ENCODE measurements around the gene IL23A. TPM values are rescaled to one million over a fixed set of nuclear protein-coding genes. Genes with fewer than 3 reads are reported as not detected.

Gene IL23A
- total RNA-seq, 1 experiment from 2014 or later, result 2.0 TPM

GRCh38 chr12:56315249-56315621, 23.4 kb upstream of the IL23A start:
- H3K18ac ChIP-seq (ENCODE audit: insufficient read length, low read depth, low read length), result peak overlapping the region; percentile 70
- Mint-ChIP-seq H3K27me3 (ENCODE audit: low read depth) (no peaks in the 10 kb centered on the region), H3K4me1 (peaks cover 5 to 11% of the 10 kb centered on the region in 2 experiments; a peak in 2 of 4 replicates), H3K36me3 (ENCODE audit: insufficient read depth in 1 of 3, low read depth in 3 of 3) (peaks cover 11 to 48% (median 32%) of the 10 kb centered on the region in 3 experiments; a peak in 6 of 7 replicates), H3K9me3 (no peaks in the 10 kb centered on the region), H3K4me3 (peak overlapping the region; percentile 98), H3K27ac (peak overlapping the region; percentile 99)
- peak overlapping the region; percentile 84 for H3K14ac ChIP-seq (ENCODE audit: insufficient read depth, low read length)
- H3K9me3 ChIP-seq (ENCODE audit: control insufficient read depth, low read depth, low read length), result no peaks in the 10 kb centered on the region
- peak overlapping the region; percentile 38 for H3K27ac ChIP-seq (ENCODE audit: insufficient read length, low read depth, low read length)
- no CpG with 5 or more reads among the region's 11 CpGs for WGBS (ENCODE audit: extremely low coverage, insufficient read length, low lambda C conversion rate)
- peak overlapping the region; percentile 89 for H3K4me2 ChIP-seq (ENCODE audit: insufficient read depth, insufficient read length, low read length)
- no peak overlapping the region for H2BK120ac ChIP-seq (ENCODE audit: low read depth, low read length, poor library complexity, severe bottlenecking)
- H3T11ph ChIP-seq (ENCODE audit: low read length), result no peak overlapping the region
- H3K4ac ChIP-seq (ENCODE audit: low read depth, low read length), result peak overlapping the region; percentile 39; the same call in 1 of the 2 replicates
- no peak overlapping the region for H2AK5ac ChIP-seq (ENCODE audit: insufficient read length, low read length)
- H3K23me2 ChIP-seq (ENCODE audit: insufficient read length, low read depth, low read length, poor library complexity, severe bottlenecking), result peaks cover 6% of the 10 kb centered on the region
- no peaks in the 10 kb centered on the region for H3K27me3 ChIP-seq (ENCODE audit: insufficient read depth, low read length)
- peak overlapping the region; percentile 67 for H4K8ac ChIP-seq (replicated peaks; ENCODE audit: insufficient read length, low read depth, low read length)
- no peak overlapping the region for H3K23ac ChIP-seq (ENCODE audit: insufficient read length, low read depth, low read length)
- H2BK15ac ChIP-seq (ENCODE audit: low read depth, low read length), result no peak overlapping the region
- H3K56ac ChIP-seq (ENCODE audit: insufficient read length, low read depth, low read length), result no peak overlapping the region
- no peak for TF ChIP-seq CTCF (conservative IDR thresholded peaks at IDR 0.05)
- H4K91ac ChIP-seq (ENCODE audit: insufficient read length, low read depth, low read length), result peak overlapping the region; percentile 29
- peaks cover 7% of the 10 kb centered on the region; the same call in 1 of the 2 replicates for H3K79me2 ChIP-seq (ENCODE audit: insufficient read depth, low read length)
- no peak for DNase-seq
- H3K9ac ChIP-seq (ENCODE audit: extremely low read depth, insufficient read length, low read length), result peak overlapping the region; percentile 96
- H4K20me1 ChIP-seq (ENCODE audit: control insufficient read depth, insufficient read depth, insufficient read length), result no peaks in the 10 kb centered on the region
- H4K5ac ChIP-seq (ENCODE audit: insufficient read length, low read depth, low read length), result peak overlapping the region; percentile 73
- H2BK20ac ChIP-seq (ENCODE audit: low read depth, low read length, poor library complexity, severe bottlenecking), result no peak overlapping the region
- H2BK5ac ChIP-seq (ENCODE audit: insufficient read length, low read length), result peak overlapping the region; percentile 48
- no peak overlapping the region for H2BK12ac ChIP-seq (ENCODE audit: insufficient read length, low read depth, low read length)
- H3K4me1 ChIP-seq (ENCODE audit: insufficient read depth, low read length), result no peaks in the 10 kb centered on the region
- peaks cover 7% of the 10 kb centered on the region for H3K79me1 ChIP-seq (ENCODE audit: insufficient read depth, low read depth, low read length, poor library complexity, severe bottlenecking)
- H2AFZ ChIP-seq (ENCODE audit: low read length), result no peak overlapping the region
